ENCODE data around the gene HOXA11.
A peak's percentile ranks its signal among the peaks of the same experiment; 100 is the strongest.

Gene HOXA11

DNA sequence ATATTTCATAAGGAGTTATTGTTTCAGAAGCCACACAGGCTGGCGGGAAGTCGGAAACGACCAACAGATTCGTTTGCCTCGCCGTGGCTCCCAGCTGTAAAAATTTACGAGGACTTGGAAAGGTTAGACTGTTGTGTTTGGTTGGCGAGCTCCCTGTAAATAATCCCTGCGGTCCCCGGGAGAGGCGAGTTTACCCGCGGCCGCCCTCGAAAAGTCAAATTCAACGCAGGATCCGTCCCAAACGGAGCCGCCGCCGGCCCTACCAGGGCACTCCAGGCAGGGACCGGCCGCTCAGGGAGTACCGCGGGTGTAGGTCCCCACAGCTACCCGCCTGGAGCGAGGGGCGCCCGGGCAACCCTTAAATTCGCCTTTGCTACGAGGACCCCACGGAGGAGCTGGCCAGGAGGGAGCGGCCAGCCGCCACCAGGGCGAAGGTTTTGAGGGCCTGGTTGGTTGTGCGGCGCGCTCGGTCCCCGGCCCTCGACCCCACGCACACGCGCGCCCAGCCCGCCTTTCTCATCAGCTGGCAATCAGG is 19.0 kb downstream of the HOXA11 start:
- Mint-ChIP-seq H3K4me3 (peak overlapping the region; percentile 92 to 95 (median 93)), H3K36me3 (ENCODE audit: low read depth) (peaks cover 76% of the 10 kb centered on the region), H3K27ac (peak overlapping the region; percentile 99 to 100 (median 99)), H3K4me1 (peaks cover 18% of the 10 kb centered on the region), H3K27me3 (ENCODE audit: low read depth) (peaks cover 5% of the 10 kb centered on the region), H3K9me3 (no peaks in the 10 kb centered on the region)
- TF ChIP-seq, protein P1, sequence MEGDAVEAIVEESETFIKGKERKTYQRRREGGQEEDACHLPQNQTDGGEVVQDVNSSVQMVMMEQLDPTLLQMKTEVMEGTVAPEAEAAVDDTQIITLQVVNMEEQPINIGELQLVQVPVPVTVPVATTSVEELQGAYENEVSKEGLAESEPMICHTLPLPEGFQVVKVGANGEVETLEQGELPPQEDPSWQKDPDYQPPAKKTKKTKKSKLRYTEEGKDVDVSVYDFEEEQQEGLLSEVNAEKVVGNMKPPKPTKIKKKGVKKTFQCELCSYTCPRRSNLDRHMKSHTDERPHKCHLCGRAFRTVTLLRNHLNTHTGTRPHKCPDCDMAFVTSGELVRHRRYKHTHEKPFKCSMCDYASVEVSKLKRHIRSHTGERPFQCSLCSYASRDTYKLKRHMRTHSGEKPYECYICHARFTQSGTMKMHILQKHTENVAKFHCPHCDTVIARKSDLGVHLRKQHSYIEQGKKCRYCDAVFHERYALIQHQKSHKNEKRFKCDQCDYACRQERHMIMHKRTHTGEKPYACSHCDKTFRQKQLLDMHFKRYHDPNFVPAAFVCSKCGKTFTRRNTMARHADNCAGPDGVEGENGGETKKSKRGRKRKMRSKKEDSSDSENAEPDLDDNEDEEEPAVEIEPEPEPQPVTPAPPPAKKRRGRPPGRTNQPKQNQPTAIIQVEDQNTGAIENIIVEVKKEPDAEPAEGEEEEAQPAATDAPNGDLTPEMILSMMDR (IDR thresholded peaks at IDR 0.05; ENCODE audit: unreplicated experiment in 3 of 3), result no peak

DNA sequence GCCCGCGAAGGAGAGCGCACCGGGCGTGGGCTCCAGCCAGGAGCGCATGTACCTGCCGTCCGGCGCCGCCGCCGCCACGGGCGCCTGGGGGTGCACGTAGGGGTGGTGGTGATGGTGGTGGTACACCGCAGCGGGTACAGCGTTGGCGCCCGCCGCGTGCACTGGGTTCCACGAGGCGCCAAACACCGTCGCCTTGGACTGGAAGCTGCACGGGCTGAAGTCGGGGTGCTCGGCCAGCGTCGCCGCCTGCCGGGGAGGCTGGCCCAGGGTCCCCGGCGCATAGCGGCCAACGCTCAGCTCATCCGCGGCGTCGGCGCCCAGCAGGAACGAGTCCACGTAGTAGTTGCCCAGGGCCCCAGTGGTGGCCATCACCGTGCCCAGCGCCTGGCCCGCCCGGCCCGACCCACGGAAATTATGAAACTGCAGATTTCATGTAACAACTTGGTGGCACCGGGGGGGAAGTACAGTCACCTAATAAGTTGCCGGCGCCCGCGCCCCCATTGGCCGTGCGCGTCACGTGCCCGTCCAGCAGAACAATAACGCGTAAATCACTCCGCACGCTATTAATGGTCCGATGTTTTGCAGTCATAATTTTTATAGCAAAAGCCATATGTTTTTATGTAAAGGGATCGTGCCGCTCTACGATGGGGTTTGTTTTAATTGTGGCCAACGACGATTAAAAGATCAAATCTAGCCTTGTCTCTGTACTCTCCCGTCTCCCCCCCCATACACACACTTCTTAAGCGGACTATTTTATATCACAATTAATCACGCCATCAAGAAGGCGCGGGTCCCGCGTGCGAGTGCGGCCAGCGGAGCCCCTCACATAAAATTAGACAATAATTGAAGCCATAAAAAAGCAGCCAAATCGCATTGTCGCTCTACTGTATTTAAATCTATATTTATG is 19.7 kb downstream of the HOXA11 start, which contains the start of gene HOXA9:
Gene HOXA9, minus strand, starts transcription at position 449 of the 907 bp plus-strand sequence. Its CDS starts 80 bp downstream, at position 369.
- Mint-ChIP-seq H3K27ac (peak within 1 kb of the TSS; percentile 99 to 100 (median 99)), H3K9me3 (no peaks in the 10 kb centered on the region), H3K4me1 (peaks cover 12% of the 10 kb centered on the region), H3K4me3 (peak within 1 kb of the TSS; percentile 92 to 95 (median 93)), H3K27me3 (ENCODE audit: low read depth) (peaks cover 5% of the 10 kb centered on the region), H3K36me3 (ENCODE audit: low read depth) (peaks cover 69% of the 10 kb centered on the region)
- TF ChIP-seq, protein P1 (IDR thresholded peaks at IDR 0.05; ENCODE audit: unreplicated experiment in 3 of 3), result no peak

DNA sequence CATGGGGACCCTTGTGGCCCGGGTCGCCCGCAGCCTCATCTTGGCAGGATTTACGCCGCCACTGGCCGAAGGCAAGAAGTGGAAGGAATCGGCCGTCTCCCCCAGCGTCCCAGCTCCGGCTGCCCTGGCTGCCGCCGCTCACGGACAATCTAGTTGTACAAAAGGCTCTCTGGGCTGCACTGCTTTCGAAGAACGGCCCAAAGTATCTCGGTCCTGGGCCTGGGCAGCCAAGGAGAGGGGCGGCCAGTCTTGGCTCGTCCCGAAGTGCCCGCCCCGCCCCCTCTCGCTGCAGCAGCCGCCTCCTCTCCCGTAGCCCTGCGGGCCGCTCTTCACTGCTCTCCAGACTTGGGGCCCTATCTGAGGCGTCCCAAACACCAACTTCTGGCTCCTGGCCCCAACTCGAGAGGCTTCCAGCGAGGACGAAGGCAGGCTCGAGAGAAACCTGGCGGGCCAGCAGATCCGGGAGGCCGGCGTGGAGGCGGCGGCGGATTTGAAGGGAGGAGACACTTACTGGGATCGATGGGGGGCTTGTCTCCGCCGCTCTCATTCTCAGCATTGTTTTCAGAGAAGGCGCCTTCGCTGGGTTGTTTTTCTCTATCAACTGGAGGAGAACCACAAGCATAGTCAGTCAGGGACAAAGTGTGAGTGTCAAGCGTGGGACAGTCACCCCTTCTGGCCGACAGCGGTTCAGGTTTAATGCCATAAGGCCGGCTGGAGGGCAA is 20.5 kb downstream of the HOXA11 start:
- Mint-ChIP-seq H3K36me3 (ENCODE audit: low read depth) (peaks cover 63% of the 10 kb centered on the region), H3K4me1 (peaks cover 14% of the 10 kb centered on the region), H3K27me3 (ENCODE audit: low read depth) (peaks cover 5% of the 10 kb centered on the region), H3K27ac (peak overlapping the region; percentile 99 to 100 (median 99)), H3K9me3 (no peaks in the 10 kb centered on the region), H3K4me3 (peak overlapping the region; percentile 92 to 95 (median 93))
- TF ChIP-seq, protein P1 (IDR thresholded peaks at IDR 0.05; ENCODE audit: unreplicated experiment in 3 of 3), result peak in 1 of 3 experiments; percentile 10

DNA sequence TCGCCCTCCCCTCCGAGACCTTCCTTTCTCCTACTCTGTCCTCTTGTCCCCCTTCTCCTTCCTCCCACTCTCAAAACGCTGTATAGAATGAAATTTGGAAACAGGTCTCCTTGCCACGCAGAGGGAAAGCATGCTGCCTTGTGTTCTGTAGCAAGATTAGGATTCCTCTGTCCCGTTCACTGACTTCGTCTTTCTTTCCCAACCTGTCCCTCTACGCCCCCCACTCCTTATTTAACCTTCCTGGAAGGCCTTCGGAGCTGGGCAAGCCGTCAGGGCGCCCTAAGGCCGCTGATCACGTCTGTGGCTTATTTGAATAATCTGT is 21.0 kb downstream of the HOXA11 start:
- Mint-ChIP-seq H3K9me3 (no peaks in the 10 kb centered on the region), H3K27ac (peak overlapping the region; percentile 99 to 100 (median 99)), H3K4me3 (peak overlapping the region; percentile 92 to 95 (median 93)), H3K4me1 (peaks cover 19% of the 10 kb centered on the region), H3K36me3 (ENCODE audit: low read depth) (peaks cover 60% of the 10 kb centered on the region), H3K27me3 (ENCODE audit: low read depth) (peaks cover 4% of the 10 kb centered on the region)
- TF ChIP-seq, protein P1 (IDR thresholded peaks at IDR 0.05; ENCODE audit: unreplicated experiment in 3 of 3), result peak in 1 of 3 experiments; percentile 12

DNA sequence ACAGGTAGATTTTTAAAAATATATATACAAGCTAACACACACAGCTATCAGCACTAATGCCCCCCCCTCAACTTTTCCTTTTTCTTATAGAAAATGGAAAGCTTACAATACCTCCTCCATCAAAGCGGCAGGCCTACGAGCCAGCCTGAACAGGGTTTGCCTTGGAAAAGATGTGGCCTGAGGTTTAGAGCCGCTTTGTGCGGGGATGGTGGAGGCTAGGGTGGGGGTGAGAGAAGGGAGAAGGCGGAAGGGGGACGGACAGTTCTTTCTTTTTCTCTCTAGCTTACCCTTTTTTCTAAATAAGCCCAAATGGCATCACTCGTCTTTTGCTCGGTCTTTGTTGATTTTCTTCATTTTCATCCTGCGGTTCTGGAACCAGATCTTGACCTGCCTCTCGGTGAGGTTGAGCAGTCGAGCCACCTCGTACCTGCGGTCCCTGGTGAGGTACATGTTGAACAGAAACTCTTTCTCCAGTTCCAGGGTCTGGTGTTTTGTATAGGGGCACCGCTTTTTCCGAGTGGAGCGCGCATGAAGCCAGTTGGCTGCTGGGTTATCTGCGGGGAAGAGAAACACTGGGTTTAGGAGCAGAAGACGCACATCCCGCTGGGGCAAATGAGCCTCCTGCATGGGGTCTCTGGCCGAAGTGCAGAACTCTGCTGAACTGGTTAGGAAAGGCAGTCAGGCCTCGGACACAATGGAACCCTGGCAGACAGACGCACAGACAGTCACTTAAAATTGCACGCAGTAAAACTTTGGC is 21.6 kb downstream of the HOXA11 start:
- Mint-ChIP-seq H3K4me3 (peak overlapping the region; percentile 92 to 95 (median 93)), H3K9me3 (no peaks in the 10 kb centered on the region)
- TF ChIP-seq, protein P1 (IDR thresholded peaks at IDR 0.05; ENCODE audit: unreplicated experiment in 3 of 3), result no peak

More for the DNA sequence above, 21.6 kb downstream of the HOXA11 start:
- Mint-ChIP-seq H3K4me1 (peaks cover 25% of the 10 kb centered on the region), H3K36me3 (ENCODE audit: low read depth) (peaks cover 54% of the 10 kb centered on the region), H3K27ac (peak overlapping the region; percentile 99 to 100 (median 99)), H3K27me3 (ENCODE audit: low read depth) (no peaks in the 10 kb centered on the region)
